ENCODE measurements around the gene VEZF1. TPM values are rescaled to one million over a fixed set of nuclear protein-coding genes. Genes with fewer than 3 reads are reported as not detected.
A peak's percentile ranks its signal among the peaks of the same experiment; 100 is the strongest.

Gene VEZF1
- total and polyA plus RNA-seq, 8 donors: 62.7 to 106 (median 98.5) TPM

DNA sequence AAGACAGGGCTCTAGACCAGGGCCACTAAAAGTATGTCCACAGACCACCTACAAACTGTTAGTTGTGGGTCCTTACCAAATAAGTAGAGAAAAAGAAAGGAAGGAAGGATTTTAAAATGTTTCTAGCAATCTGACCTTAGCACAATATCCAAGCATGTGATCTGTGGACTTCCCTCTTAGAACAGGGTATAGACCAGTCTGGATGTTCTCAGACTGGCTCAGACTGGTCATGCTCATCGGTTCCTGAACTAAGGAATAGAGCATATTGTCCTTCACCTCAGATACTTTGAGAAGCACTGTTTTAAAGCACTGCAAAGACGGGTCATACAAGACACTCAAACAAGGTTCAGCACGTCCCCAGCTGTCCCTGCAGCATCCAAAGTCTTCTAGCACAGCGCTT is 58.7 kb downstream of the VEZF1 start:
- TF ChIP-seq, protein P1, sequence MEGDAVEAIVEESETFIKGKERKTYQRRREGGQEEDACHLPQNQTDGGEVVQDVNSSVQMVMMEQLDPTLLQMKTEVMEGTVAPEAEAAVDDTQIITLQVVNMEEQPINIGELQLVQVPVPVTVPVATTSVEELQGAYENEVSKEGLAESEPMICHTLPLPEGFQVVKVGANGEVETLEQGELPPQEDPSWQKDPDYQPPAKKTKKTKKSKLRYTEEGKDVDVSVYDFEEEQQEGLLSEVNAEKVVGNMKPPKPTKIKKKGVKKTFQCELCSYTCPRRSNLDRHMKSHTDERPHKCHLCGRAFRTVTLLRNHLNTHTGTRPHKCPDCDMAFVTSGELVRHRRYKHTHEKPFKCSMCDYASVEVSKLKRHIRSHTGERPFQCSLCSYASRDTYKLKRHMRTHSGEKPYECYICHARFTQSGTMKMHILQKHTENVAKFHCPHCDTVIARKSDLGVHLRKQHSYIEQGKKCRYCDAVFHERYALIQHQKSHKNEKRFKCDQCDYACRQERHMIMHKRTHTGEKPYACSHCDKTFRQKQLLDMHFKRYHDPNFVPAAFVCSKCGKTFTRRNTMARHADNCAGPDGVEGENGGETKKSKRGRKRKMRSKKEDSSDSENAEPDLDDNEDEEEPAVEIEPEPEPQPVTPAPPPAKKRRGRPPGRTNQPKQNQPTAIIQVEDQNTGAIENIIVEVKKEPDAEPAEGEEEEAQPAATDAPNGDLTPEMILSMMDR (IDR thresholded peaks at IDR 0.05): no peak
- no peaks in the 10 kb centered on the region for H3K9me3 ChIP-seq
- H3K27me3 ChIP-seq: no peaks in the 10 kb centered on the region
- peaks cover 14 to 38% of the 10 kb centered on the region in 2 donors for H3K4me1 ChIP-seq
- intact Hi-C loops (cut with DNase I): no loop called here
- peak overlapping the region in 1 of 2 donors; percentile 48 for H3K27ac ChIP-seq
- DNase-seq (no peak), ATAC-seq (peak; percentile 45)
- H3K36me3 ChIP-seq: no peaks in the 10 kb centered on the region
- no peak overlapping the region for H3K4me3 ChIP-seq

DNA sequence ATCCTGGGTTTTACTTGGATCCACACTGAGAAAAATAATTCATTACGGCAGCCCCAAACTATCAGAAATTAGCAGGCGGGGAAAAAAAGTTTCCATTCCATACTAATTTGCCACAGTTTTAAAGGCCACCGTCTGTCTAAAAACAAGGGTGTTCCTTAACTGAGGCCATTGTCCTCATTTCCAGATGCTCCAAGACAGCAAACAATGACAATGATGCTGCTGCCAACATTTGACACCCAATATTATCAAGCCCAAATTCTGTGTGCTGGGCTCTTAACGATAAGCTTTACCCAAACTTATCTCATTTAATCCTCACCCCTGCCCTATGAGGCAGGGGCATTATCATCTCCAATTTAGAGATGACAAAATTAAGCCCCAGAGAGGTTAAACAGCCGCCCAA is 59.1 kb downstream of the VEZF1 start:
- TF ChIP-seq, protein P1 (IDR thresholded peaks at IDR 0.05): no peak
- Histone ChIP-seq H3K27me3 (no peaks in the 10 kb centered on the region), H3K4me1 (peaks cover 14 to 38% of the 10 kb centered on the region in 2 donors), H3K36me3 (no peaks in the 10 kb centered on the region), H3K4me3 (no peak overlapping the region), H3K27ac (peak overlapping the region in 1 of 2 donors; percentile 48), H3K9me3 (no peaks in the 10 kb centered on the region)
- no peak for DNase-seq
- no peak for ATAC-seq
- intact Hi-C loops (cut with DNase I): no loop called here

DNA sequence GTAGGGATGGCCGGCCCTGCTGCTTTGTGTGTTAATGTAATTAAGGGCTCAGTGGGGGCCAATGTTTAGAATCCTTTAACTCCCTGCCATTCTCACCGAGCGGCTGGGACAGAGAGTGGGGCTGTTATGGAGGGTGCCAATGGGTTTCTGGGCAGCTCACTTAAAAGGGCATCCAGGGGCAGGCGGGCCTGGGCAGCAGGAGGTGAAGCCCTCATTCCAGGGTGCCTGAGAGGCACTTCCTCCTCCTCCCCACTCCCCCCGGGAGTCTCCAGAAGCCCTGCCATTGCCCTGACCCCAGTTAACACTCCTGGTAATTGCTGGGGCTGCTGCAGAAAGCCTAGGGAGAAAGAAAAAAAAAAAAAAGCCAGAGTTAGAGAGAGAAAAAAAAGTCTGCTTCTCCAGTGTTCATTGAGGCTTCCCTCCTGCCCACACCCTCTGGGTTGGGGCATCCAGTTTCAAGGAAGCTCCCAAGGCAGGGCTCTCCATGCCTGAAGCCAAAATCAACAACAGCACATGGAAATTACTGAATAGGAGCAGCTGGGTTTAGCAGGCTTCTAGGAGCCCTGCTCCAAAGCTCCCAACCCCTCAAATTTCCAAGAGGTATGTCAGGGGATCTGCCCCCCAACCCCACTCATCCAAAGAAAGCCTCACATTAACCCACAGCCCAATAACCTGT is 60.9 kb downstream of the VEZF1 start:
- intact Hi-C loops (cut with DNase I): no loop called here
- TF ChIP-seq, protein P1 (IDR thresholded peaks at IDR 0.05): no peak
- no peaks in the 10 kb centered on the region for H3K27me3 ChIP-seq
- H3K9me3 ChIP-seq: no peaks in the 10 kb centered on the region
- DNase-seq: peak in 1 of 4 donors; percentile 63
- H3K4me3 ChIP-seq: no peak overlapping the region
- H3K27ac ChIP-seq: peak overlapping the region in 1 of 2 donors; percentile 23
- no peaks in the 10 kb centered on the region for H3K36me3 ChIP-seq
- ATAC-seq: peak; percentile 80
- peaks cover 16 to 39% of the 10 kb centered on the region in 2 donors for H3K4me1 ChIP-seq

DNA sequence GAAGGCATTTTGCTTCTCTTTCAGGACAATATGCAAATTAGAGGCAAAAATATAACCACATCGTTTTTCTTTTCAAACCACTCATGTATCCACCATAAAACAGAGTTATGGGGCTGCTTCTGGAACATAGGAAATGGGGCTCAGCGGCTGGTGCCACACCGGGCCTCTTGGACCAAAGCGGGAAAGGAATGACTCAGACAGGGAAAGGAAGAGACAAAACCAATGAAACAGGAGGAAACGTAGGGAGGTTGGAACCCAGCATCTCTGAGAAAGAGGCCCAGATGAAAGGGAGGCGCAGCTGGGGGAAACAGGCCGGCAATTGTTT is 61.4 kb downstream of the VEZF1 start:
- intact Hi-C loops (cut with DNase I): no loop called here
- no peaks in the 10 kb centered on the region for H3K36me3 ChIP-seq
- ATAC-seq (no peak), DNase-seq (no peak)
- no peaks in the 10 kb centered on the region for H3K9me3 ChIP-seq
- TF ChIP-seq, protein P1 (IDR thresholded peaks at IDR 0.05): no peak
- peaks cover 21 to 44% of the 10 kb centered on the region in 2 donors for H3K4me1 ChIP-seq
- H3K27me3 ChIP-seq: no peaks in the 10 kb centered on the region
- no peak overlapping the region for H3K4me3 ChIP-seq
- no peak overlapping the region for H3K27ac ChIP-seq

DNA sequence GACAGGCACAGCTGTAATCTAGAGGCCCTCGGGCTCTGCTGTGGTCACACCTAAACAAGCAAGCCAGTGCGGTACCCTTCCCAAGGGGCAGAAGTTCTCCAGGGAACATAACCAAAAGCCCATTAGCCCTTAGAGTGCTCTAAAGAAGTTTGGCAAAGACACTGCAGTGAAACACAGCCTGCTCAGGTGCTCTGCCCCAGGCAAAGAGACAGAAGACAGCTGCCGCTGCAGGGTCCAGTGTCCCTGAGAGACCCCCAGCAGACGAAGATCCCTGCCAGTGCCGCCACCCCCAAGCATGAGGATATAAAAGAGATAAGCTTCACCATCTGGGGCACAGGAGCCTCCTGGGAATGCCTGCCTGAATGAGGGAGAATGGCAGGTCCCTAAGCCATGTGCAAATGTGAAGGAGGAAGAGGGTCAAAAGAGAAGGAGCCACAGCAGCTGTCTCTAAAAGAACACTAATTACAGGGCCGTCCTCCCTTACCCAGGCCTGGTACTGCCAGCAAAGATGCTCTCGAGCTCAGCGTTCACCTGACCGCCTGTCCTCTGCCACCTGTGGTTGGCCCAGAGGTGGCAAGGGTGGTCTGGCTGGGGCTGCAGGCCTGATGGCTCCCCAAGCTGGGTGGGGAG is 62.6 kb downstream of the VEZF1 start:
- intact Hi-C loops (cut with DNase I): no loop called here
- no peak overlapping the region for H3K27ac ChIP-seq

More for the DNA sequence above, 62.6 kb downstream of the VEZF1 start:
- no peak for DNase-seq
- Histone ChIP-seq H3K4me3 (no peak overlapping the region), H3K4me1 (peaks cover 21 to 43% of the 10 kb centered on the region in 2 donors), H3K9me3 (no peaks in the 10 kb centered on the region), H3K36me3 (no peaks in the 10 kb centered on the region), H3K27me3 (no peaks in the 10 kb centered on the region)
- TF ChIP-seq, protein P1 (IDR thresholded peaks at IDR 0.05): no peak
- no peak for ATAC-seq

Data from left lung (tissue), 10 donors.